SK-N-SH (cell line): ENCODE data around the gene ZFC3H1. TPM values are rescaled to one million over a fixed set of nuclear protein-coding genes. Genes with fewer than 3 reads are reported as not detected.

Source experiments
- CTCF ChIA-PET: fragments of 300-600, 350-600 bp; formaldehyde crosslinking; extraction: SDS; loops from one replicate; lab custom pipeline; 2021; lab: Yijun Ruan, JAX
- POLR2A ChIA-PET: fragments of 350-600 bp; sonication (Branson Sonifier 250); formaldehyde crosslinking; extraction: SDS; loops from one replicate; lab custom pipeline; 2020; ENCODE audit warnings: antibody characterized with exemption, inconsistent platforms; lab: Yijun Ruan, JAX
- DNase-seq: peaks from one replicate; pipeline ENCODE4 v3.0.0; 2012
- H2AFZ ChIP-seq: fragments of 200-600 bp; sonication (generic); 2 replicates; pipeline ENCODE4 v1.8.1; 2016; ENCODE audit warnings: antibody characterized with exemption, mild to moderate bottlenecking, low read depth
- H3F3A ChIP-seq: fragments of 200-600 bp; sonication (generic); replicated peaks from 2 replicates; pipeline ENCODE3; 2016; ENCODE audit warnings: antibody characterized with exemption, mild to moderate bottlenecking; ENCODE audit not compliant: insufficient read depth
- H3K27ac ChIP-seq, 2 experiments: fragments of 200-500 bp in 1 of 2; fragments of 200-600 bp in 1 of 2; sonication (Bioruptor generic) in 1 of 2; sonication (generic), shearing (Covaris generic) in 1 of 2; 2 replicates each; pipeline versions ENCODE4 v1.5.1 to v1.6.1; 2014 to 2016; ENCODE audit warnings: low read depth in 2 of 2, inconsistent platforms in 1 of 2, low read length in 1 of 2, mild to moderate bottlenecking in 1 of 2, mixed read lengths in 1 of 2
- H3K27me3 ChIP-seq: fragments of 200-600 bp; sonication (generic), shearing (Covaris generic); 2 replicates; pipeline ENCODE4 v1.6.1; 2016; ENCODE audit warnings: mixed run types; ENCODE audit not compliant: insufficient read depth
- H3K36me3 ChIP-seq, 2 experiments: fragments of 200-500 bp in 1 of 2; fragments of 200-600 bp in 1 of 2; sonication (Bioruptor generic) in 1 of 2; sonication (generic) in 1 of 2; replicated peaks in 1 of 2; 2 replicates each; pipeline versions ENCODE3 to v1.5.1; 2014 to 2016; ENCODE audit warnings: low read length in 1 of 2, mild to moderate bottlenecking in 1 of 2; ENCODE audit not compliant: insufficient read depth in 2 of 2, control insufficient read depth in 1 of 2
- H3K4me1 ChIP-seq, 2 experiments: fragments of 200-500 bp in 1 of 2; fragments of 200-600 bp in 1 of 2; sonication (Bioruptor generic) in 1 of 2; sonication (generic), shearing (Covaris generic) in 1 of 2; 2 replicates each; pipeline versions ENCODE4 v1.5.1 to v1.6.1; 2014 to 2016; ENCODE audit warnings: low read depth in 1 of 2, low read length in 1 of 2, mixed run types in 1 of 2; ENCODE audit not compliant: insufficient read depth in 2 of 2, control insufficient read depth in 1 of 2
- H3K4me2 ChIP-seq: fragments of 200-600 bp; sonication (generic), shearing (Covaris generic); 2 replicates; pipeline ENCODE4 v1.6.1; 2017; ENCODE audit warnings: mixed run types
- H3K4me3 ChIP-seq, 2 experiments: fragments of 200-500 bp in 1 of 2; fragments of 200-600 bp in 1 of 2; sonication (Bioruptor generic) in 1 of 2; sonication (generic), shearing (Covaris generic) in 1 of 2; 2 replicates each; pipeline versions ENCODE4 v1.5.1 to v1.8.1; 2014 to 2016; ENCODE audit warnings: low read depth in 2 of 2, inconsistent platforms in 1 of 2, low read length in 1 of 2, mild to moderate bottlenecking in 1 of 2, mixed read lengths in 1 of 2, moderate library complexity in 1 of 2
- H3K79me2 ChIP-seq: fragments of 200-600 bp; sonication (generic); 2 replicates; pipeline ENCODE4 v1.8.1; 2017; ENCODE audit warnings: mild to moderate bottlenecking; ENCODE audit not compliant: insufficient read depth
- H3K9ac ChIP-seq: fragments of 200-600 bp; sonication (generic); 2 replicates; pipeline ENCODE4 v1.6.1; 2017; ENCODE audit warnings: mixed run types
- H3K9me2 ChIP-seq: fragments of 200-600 bp; sonication (generic); 2 replicates; pipeline ENCODE4 v1.6.1; 2017; ENCODE audit warnings: mixed run types
- H3K9me3 ChIP-seq: fragments of 200-600 bp; sonication (generic); 2 replicates; pipeline ENCODE4 v1.6.1; 2017; ENCODE audit warnings: mixed run types, mild to moderate bottlenecking, moderate library complexity
- H4K20me1 ChIP-seq: fragments of 200-600 bp; sonication (generic); 2 replicates; pipeline ENCODE4 v1.6.1; 2017; ENCODE audit warnings: mild to moderate bottlenecking, mixed run types; ENCODE audit not compliant: insufficient read depth
- EP300 ChIP-seq, 2 experiments: IDR thresholded peaks; 2 replicates each; pipeline versions ENCODE4 v1.4.0 to v1.6.1; 2012; ENCODE audit warnings: borderline replicate concordance in 1 of 2, low read depth in 1 of 2, low read length in 1 of 2
- EZH2phosphoT487 ChIP-seq: fragments of 200-600 bp; sonication (generic); IDR thresholded peaks from 2 replicates; pipeline ENCODE4 v1.6.1; 2017; ENCODE audit warnings: low read depth, mixed run types, mild to moderate bottlenecking, antibody characterized with exemption, moderate library complexity, borderline replicate concordance
- FOSL2 ChIP-seq: IDR thresholded peaks from 2 replicates; pipeline ENCODE4 v1.4.0; 2012; ENCODE audit warnings: low read depth, mild to moderate bottlenecking, moderate library complexity, borderline replicate concordance
- FOXM1 ChIP-seq: IDR thresholded peaks from 2 replicates; pipeline ENCODE4 v1.4.0; 2012; ENCODE audit warnings: low read depth, mild to moderate bottlenecking
- GABPA ChIP-seq: IDR thresholded peaks from 2 replicates; pipeline ENCODE4 v1.4.0; 2012; ENCODE audit warnings: low read depth, mild to moderate bottlenecking
- GATA2 ChIP-seq: sonication (generic); formaldehyde crosslinking; IDR thresholded peaks from 2 replicates; pipeline ENCODE4 v1.5.0; 2020; ENCODE audit warnings: mild to moderate bottlenecking, missing genetic modification reagents
- IRF3 ChIP-seq: fragments of 150-350 bp; IDR thresholded peaks from 2 replicates; pipeline ENCODE4 v1.6.1; 2016; ENCODE audit warnings: mild to moderate bottlenecking, low read depth, low read length
- JUND ChIP-seq: IDR thresholded peaks from 2 replicates; pipeline ENCODE4 v1.4.0; 2012
- MEF2A ChIP-seq: IDR thresholded peaks from 2 replicates; pipeline ENCODE4 v1.4.0; 2012; ENCODE audit warnings: low read depth, borderline replicate concordance
- MXI1 ChIP-seq: IDR thresholded peaks from 2 replicates; pipeline ENCODE4 v1.6.1; 2012; ENCODE audit warnings: mild to moderate bottlenecking, low read depth, low read length, improper control_type of control experiment
- RAD21 ChIP-seq: IDR thresholded peaks from 2 replicates; pipeline ENCODE4 v1.6.1; 2012; ENCODE audit warnings: mild to moderate bottlenecking, low read length
- REST ChIP-seq: IDR thresholded peaks from 2 replicates; pipeline ENCODE4 v1.6.1; 2012; ENCODE audit warnings: mild to moderate bottlenecking, low read depth, low read length, moderate library complexity
- SIN3A ChIP-seq: IDR thresholded peaks from 2 replicates; pipeline ENCODE4 v1.6.1; 2012; ENCODE audit warnings: low read depth, mild to moderate bottlenecking, low read length, moderate library complexity, borderline replicate concordance
- SMC3 ChIP-seq: IDR thresholded peaks from 2 replicates; pipeline ENCODE4 v1.6.1; 2012; ENCODE audit warnings: low read depth, low read length, improper control_type of control experiment
- TCF12 ChIP-seq: IDR thresholded peaks from 2 replicates; pipeline ENCODE4 v1.4.0; 2012
- TEAD4 ChIP-seq: IDR thresholded peaks from 2 replicates; pipeline ENCODE4 v1.4.0; 2012; ENCODE audit warnings: mild to moderate bottlenecking, borderline replicate concordance; ENCODE audit not compliant: insufficient read depth
- USF2 ChIP-seq: fragments of 150-350 bp; IDR thresholded peaks from 2 replicates; pipeline ENCODE4 v1.6.1; 2017; ENCODE audit warnings: antibody characterized with exemption, low read length, low read depth, borderline replicate concordance
- YY1 ChIP-seq: IDR thresholded peaks from 2 replicates; pipeline ENCODE4 v1.4.0; 2012; ENCODE audit warnings: low read depth, mild to moderate bottlenecking
- WGBS: methylation state at CpG from one replicate; pipeline ENCODE4 v1.1.6; 2017; ENCODE audit warnings: low lambda C conversion rate; 5-methylcytosine and 5-hydroxymethylcytosine counted together
- polyA plus RNA-seq, 3 experiments: library from polyadenylated mRNA; depleted of rRNA; stranded (reverse); fragments of >200 nt; gene quantifications; 2 replicates each; pipeline ENCODE4 v1.2.3, GENCODE V29; 2012
- TF ChIP-seq, protein P1 (sequence below): fragments of 200-600 bp; sonication (generic); IDR thresholded peaks from 2 replicates; pipeline ENCODE4 v1.6.1; 2017; ENCODE audit warnings: antibody characterized with exemption, mild to moderate bottlenecking, moderate library complexity
- TF ChIP-seq, protein P2 (sequence below): IDR thresholded peaks from 2 replicates; pipeline ENCODE4 v1.4.0; 2012; ENCODE audit warnings: low read depth

Gene ZFC3H1
- polyA plus RNA-seq, 1 of the 3 experiments (the other 2 are of a cell fraction) = 19.1 TPM

GRCh38 chr12:71646512-71646911, 17.1 kb downstream of the ZFC3H1 start (continued):
- TF ChIP-seq, protein P1, sequence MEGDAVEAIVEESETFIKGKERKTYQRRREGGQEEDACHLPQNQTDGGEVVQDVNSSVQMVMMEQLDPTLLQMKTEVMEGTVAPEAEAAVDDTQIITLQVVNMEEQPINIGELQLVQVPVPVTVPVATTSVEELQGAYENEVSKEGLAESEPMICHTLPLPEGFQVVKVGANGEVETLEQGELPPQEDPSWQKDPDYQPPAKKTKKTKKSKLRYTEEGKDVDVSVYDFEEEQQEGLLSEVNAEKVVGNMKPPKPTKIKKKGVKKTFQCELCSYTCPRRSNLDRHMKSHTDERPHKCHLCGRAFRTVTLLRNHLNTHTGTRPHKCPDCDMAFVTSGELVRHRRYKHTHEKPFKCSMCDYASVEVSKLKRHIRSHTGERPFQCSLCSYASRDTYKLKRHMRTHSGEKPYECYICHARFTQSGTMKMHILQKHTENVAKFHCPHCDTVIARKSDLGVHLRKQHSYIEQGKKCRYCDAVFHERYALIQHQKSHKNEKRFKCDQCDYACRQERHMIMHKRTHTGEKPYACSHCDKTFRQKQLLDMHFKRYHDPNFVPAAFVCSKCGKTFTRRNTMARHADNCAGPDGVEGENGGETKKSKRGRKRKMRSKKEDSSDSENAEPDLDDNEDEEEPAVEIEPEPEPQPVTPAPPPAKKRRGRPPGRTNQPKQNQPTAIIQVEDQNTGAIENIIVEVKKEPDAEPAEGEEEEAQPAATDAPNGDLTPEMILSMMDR = no peak
- no peak for TF ChIP-seq TEAD4

- H3K79me2 ChIP-seq = peaks cover 88% of the 10 kb centered on the region
- peaks cover 0 to 12% of the 10 kb centered on the region in 2 experiments; a peak in 3 of 4 replicates for H3K4me1 ChIP-seq
- DNase-seq = no peak
- H3K27ac ChIP-seq = no peak overlapping the region
- TF ChIP-seq USF2 = no peak
- no peak for TF ChIP-seq YY1
- no peak for TF ChIP-seq FOSL2
- TF ChIP-seq, protein P2, sequence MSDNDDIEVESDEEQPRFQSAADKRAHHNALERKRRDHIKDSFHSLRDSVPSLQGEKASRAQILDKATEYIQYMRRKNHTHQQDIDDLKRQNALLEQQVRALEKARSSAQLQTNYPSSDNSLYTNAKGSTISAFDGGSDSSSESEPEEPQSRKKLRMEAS = no peak
- no peak for TF ChIP-seq SMC3
- no peak for TF ChIP-seq EZH2phosphoT487
- no peak for TF ChIP-seq JUND
- no peak for TF ChIP-seq IRF3
- no peak for TF ChIP-seq TCF12
- no peak for TF ChIP-seq GABPA
- no peak for TF ChIP-seq GATA2
- no peak for TF ChIP-seq SIN3A
- TF ChIP-seq RAD21 = no peak
- no peak for TF ChIP-seq EP300 (IDR thresholded peaks at IDR 0.05; ENCODE audit: borderline replicate concordance in 1 of 2, low read depth in 1 of 2, low read length in 1 of 2)
- no peak for TF ChIP-seq MXI1
- no peak for TF ChIP-seq FOXM1
- TF ChIP-seq MEF2A = no peak
- TF ChIP-seq, protein P1 = no peak
- TF ChIP-seq REST = no peak
- no peaks in the 10 kb centered on the region for H3K27me3 ChIP-seq
- ChIA-PET CTCF (interaction anchor here (2.0 to 2.7 kb wide), 4 partner anchors 9 to 253 kb away, joined by 4 to 17 read pairs (median 6); partner anchors contain the start of gene TMEM19), POLR2A (no interaction called here)
- no peak overlapping the region for H3K9ac ChIP-seq
- peaks cover 79 to 92% of the 10 kb centered on the region in 2 experiments for H3K36me3 ChIP-seq
- H3K4me3 ChIP-seq = no peak overlapping the region
- no peaks in the 10 kb centered on the region for H3K9me2 ChIP-seq
- no peak overlapping the region for H3K4me2 ChIP-seq
- H3F3A ChIP-seq = peaks cover 31% of the 10 kb centered on the region
- peaks cover 12% of the 10 kb centered on the region for H4K20me1 ChIP-seq
- 94% methylated on average over 3 of the region's 3 CpGs for WGBS
- H3K9me3 ChIP-seq = no peaks in the 10 kb centered on the region; the same call in 1 of the 2 replicates
- no peak overlapping the region for H2AFZ ChIP-seq
These were observed 18.4 kb downstream of the ZFC3H1 start for GRCh38 chr12:71645268-71645667.
